NCI-H2029 treated with DMSO at 0.1 percent for 48 hours (cell line): ENCODE measurements around the gene NFAT5.

Experiments used
- DNase-seq: peaks from one replicate; lab custom pipeline; 2025; lab: John Stamatoyannopoulos, UW

The NFAT5 gene

DNA sequence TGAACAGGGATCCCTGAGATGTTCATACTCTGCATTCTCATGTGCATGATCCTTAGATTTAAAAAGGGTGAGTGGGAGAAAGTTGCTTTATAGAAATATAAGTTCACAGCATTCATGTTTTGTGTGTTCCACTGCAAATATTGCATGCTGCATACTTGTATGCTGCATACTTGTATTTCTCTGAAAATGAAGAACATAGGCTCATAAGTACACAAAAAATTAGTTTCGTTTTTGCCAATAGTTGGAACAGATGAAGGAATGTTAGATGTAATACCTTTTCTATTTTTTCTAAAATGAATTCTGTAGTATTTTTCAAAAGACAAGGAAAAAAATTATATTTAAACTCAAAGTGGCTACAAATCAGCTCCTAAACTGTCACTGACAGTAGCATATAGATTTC lies 79.0 kb downstream of the NFAT5 start:
- DNase-seq: no peak

DNA sequence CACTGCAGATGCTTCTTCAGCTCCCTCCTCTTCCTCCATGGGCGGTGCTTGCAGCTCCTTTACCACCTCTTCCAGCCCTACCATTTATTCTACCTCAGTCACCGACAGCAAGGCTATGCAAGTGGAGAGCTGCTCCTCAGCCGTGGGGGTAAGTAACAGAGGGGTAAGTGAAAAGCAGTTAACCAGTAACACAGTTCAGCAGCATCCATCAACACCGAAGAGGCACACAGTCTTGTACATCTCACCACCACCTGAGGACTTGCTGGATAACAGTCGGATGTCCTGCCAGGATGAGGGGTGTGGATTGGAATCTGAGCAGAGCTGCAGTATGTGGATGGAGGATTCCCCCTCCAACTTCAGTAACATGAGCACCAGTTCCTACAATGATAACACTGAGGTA lies 81.3 kb downstream of the NFAT5 start:
- no peak for DNase-seq

DNA sequence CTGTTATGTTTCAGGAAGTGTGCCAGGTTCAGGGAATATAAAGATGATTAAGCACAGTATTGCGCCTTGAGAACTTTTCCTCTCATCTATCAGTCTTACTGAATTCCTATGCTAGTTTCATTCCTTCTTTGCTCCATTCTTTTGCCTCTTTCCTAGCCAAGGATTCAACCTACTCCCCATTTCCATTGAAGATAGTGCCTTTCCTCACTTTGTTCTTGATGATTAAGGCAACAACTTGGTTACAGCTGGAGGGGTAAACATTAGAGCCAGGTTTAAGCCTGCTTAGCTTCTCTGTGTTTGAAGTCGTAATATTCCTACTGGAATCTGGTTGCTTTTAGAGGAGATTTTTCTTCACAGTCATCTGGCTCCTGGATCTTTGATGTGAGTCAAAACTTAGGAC lies 85.5 kb downstream of the NFAT5 start:
- no peak for DNase-seq

DNA sequence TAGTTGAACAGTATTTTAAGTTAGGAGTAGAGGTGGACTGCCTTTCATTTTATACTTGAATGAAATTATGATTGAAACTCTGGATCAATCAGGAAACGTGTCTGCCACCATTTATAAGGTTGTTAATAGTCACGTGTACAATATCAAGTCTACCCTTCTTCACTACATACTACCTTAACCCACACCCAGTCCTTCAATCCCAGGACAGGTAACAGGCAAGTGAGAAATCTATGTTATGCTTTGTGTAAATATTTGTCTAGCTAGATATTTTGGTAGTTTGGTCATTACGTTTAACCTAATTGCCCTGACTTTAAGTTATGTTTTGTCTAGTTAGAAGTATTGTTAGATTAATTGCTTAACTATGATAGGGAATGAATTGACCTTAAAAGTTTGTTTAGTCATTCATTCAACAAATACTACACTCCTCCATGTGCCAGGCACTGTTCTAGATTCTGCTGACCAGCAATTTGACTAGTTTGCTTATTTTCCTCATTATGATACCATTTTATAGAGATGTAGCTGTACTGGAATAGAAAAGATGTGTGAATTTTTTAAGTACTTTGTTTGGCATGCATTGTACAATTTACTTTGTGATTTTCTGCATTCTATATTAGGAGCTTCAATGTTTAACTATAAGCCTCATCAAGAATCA lies 88.6 kb downstream of the NFAT5 start:
- no peak for DNase-seq

DNA sequence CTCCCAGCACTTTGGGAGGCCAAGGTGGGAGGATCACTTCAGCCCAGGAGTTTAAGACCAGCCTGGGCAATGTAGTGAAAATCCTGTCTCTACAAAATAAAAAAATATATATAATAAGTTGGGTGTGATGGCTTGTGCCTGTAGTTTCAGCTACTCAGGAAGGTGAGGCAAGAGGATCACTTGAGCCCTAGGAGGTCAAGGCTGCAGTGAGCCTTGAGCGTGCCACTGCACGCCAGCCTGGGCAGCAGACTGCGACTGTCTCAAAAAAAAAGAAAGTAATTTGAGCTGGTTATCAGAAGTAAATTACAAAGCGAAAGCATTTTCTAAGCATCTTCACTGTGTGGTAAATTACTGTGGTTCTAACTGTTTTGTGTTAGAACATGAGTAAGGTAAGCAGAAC lies 94.4 kb downstream of the NFAT5 start:
- no peak for DNase-seq

DNA sequence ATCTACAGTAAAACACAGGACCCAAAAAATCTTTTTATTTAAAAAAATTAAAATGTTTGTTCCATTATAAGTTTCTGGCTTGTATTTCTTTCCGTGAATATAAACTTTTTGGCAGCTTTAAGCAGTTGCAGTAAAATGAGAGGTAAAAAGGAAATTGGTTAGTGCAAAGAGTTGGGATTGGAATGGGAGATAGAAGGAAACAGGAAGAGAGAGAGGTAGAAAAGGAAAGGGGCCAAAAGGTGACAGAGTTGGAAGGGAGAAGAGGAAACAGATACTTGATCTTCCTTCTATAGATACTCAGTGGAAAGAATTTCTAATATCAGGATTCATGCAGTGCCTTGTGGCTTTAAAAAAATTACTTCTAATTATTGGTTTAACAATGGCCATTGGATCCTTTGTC lies 97.1 kb downstream of the NFAT5 start:
- DNase-seq: no peak

DNA sequence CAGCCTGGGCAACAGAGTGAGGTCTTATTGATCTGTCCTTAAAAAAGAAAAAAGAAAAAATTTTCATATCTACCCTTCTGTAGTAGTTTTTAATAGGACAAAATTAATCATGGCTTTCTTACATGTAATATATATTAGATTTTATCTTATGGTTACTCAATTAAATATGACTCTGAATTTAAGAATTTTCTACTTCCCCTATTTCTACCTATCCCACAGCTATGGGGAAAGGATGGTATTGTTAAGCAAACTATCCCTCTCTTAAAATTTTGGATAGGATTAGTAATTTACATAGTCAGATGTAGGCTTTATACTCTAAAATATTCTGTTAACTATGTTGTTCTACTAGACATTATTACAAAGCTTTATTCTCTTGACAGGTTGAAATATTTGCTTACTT lies 98.1 kb downstream of the NFAT5 start:
- DNase-seq: no peak

DNA sequence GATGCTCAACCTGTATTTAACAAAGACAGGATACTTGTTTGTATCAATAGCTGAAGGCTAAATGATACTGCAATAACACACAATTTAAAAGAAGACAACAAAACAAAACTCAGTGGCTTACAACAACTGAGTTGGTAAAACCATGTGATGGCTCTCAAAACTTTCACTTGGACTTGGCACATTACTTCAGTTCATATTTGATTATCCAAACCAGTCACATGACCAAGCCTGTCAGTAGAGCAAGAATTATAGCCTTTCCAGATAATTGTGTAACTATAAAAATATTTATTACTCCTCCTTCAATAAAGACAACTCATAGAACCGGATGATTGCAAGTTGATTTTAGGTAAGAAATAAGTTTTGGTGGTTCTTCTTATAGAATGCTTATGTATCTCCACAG lies 103.8 kb downstream of the NFAT5 start:
- DNase-seq: no peak

DNA sequence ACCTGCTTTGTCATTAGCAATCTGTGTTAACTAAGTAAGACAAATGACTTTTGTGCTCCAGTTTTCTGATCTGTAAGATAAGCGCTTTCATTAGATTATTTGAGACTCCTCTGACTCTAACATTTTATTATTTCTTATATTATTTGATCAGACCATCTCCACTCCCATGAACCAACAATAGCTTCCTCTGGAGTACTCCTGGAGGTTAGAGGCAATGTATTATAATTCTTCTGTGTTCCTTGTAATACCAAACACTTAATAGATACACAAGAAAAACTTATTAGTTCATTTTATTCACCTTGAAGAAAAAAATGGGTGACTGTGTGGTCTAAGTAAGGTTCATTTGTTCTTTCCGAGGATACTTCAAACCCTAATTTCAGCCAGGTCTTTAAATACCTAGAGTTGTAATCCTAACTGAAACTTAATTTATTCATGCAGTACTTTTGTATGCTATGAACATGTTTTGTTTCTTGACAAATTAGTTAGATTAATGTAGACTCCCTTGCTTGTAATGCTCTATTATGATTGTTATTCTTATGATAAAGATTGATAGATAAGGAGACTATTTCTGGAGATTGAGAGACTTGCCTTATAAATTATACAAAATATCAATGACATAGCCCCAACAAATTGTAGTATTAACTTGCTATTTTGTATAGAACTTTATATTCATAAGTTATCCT lies 106.7 kb downstream of the NFAT5 start:
- no peak for DNase-seq

DNA sequence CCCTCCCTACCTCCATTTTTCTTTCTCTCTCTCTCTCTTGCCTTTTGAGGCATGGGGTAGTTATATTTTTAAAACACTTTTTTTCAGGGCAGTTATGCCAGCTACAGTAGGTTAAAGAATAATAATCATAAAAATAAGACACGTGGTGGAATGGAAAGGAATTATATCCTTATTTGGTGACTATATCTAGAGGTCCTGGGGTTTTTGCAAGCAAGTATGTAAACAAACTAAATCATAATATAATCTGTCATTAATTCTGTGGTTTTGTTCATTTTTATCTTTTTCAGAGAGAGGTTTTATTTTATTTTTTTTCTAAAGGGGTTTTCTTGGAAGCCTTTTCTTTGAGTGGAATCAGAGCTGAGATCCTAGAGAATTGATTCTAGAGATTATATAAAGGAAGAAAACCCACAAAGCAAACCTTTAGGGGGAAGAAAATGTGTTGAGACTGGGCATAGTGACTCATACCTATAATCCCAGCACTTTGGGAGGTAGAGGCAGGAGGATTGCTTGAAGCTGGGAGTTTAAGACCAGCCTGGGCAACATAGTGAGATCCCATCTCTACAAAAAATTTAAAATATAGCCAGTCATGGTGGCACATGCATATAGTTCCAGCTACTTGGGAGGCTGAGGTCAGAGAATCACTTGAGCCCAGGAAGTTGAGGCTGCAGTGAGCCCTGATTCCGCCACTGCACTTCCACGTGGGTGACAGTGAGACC lies 107.4 kb downstream of the NFAT5 start:
- DNase-seq: no peak

DNA sequence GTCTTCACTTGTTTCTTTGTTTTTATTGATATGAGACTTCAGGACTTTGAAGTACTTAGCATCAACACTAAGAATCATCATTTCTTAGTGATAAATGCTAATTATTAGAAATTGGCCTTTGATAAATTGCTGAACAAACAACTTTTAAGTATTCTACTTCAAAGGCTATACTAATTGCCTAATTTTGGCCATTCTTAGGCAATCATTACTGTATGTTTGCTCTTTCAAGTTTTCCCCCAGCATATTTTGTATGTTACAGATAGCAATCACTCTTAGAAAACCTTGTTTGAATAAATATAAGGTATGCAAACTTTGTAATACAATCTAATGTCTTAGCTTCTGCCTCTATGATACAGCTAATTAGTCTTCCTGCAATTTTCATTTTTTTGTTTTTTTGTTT lies 114.6 kb downstream of the NFAT5 start:
- no peak for DNase-seq

DNA sequence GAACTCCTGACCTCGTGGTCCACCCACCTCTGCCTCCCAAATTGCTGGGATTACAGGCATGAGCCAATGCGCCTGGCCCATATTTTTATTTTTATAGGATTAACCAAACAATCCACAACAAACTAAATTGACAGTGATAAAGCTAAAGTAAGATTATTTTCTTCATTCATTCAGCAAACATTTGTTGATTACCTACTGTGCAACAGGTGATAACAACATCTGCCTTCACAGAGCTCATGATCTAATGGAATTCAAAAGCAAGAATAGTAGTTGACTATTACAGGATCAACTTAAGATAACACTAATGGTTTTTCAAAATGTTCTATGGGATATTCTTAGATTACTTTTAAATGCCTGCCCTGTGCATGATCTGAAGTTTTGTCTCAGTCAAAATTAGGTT lies 122.8 kb downstream of the NFAT5 start:
- no peak for DNase-seq

DNA sequence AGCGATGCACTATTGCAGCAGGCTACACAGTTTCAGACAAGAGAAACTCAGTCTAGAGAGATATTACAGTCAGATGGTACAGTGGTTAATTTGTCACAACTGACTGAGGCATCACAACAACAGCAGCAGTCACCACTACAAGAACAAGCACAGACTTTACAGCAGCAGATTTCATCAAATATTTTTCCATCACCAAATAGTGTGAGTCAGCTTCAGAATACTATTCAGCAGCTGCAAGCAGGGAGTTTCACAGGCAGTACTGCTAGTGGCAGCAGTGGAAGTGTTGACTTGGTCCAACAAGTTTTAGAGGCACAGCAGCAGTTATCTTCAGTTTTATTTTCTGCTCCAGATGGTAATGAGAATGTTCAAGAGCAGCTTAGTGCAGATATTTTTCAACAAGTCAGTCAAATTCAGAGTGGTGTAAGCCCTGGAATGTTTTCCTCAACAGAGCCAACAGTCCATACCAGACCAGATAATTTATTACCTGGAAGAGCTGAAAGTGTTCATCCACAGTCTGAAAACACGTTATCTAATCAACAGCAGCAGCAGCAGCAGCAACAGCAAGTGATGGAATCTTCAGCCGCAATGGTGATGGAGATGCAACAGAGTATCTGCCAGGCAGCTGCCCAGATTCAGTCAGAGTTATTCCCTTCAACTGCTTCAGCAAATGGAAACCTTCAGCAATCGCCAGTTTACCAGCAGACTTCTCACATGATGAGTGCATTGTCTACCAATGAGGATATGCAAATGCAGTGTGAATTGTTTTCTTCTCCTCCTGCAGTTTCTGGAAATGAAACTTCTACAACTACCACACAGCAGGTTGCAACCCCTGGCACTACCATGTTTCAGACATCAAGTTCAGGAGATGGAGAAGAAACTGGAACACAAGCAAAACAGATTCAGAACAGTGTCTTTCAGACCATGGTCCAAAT lies 126.5 kb downstream of the NFAT5 start:
- DNase-seq: no peak

DNA sequence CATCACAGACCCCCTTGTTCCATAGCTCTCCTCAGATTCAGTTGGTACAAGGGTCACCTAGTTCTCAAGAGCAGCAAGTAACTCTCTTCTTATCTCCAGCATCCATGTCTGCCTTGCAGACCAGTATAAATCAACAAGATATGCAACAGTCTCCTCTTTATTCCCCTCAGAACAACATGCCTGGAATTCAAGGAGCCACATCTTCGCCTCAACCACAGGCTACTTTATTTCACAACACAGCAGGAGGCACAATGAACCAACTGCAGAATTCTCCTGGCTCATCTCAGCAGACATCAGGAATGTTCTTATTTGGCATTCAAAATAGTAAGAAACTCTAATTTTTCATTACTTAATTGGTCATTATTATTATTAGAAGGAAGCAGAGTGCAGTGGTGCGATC lies 128.2 kb downstream of the NFAT5 start:
- DNase-seq: no peak

DNA sequence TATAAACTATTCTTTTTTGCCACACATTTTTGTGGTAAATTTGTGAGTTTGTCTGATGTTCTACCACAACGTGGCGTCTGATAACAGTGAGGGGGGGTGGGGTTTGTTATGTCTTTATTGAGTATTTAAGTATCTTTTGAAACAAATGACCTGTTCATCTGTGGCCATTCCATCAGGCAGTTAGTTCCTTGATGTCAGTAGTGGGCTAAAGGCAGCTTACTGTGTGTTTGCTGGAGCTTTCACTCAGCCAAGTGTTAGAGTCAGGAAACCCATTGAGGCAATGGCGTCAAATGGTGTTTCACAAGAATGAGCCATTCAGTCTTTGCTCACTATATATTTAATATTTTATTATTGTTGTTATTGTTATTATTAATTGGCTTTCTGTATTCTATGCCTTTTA lies 132.6 kb downstream of the NFAT5 start:
- no peak for DNase-seq

DNA sequence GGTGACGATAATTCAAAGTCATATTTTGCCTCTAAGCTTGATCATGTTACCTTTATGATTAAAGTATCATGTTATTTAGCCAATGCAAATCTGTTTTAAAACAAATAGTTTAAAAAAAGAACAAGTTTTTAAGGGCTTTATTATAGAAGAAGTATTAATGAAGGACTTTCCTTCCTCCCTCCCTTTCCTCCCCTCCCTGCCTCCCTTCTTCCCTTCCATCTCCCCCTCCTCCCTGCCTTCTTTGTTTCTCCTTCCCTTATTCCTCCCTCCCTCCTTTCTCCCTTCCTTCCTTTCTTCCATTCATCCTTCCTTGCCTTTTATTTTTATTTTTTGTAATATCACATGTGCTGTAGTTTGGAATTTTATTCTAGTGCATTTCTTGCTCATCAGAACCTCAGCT lies 134.1 kb downstream of the NFAT5 start:
- no peak for DNase-seq

DNA sequence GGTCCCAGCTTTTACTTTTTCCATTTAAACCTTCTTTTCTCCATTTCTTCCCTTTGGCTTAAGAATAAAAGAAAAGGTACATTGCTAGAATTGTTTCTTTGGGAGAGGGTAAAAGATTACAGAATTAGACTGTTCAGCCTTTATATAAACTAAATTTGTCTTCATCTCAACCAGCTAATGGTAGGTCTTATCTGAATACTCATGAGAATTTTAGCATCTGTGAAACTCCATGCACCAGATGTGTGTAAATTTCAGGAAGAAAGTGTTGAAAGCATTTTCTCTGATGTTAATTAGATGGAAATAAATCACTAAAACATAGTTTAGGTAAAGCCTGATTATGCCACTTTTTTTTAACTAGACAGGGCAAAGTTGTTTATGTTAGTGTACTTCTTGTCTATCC lies 135.7 kb downstream of the NFAT5 start:
- no peak for DNase-seq

DNA sequence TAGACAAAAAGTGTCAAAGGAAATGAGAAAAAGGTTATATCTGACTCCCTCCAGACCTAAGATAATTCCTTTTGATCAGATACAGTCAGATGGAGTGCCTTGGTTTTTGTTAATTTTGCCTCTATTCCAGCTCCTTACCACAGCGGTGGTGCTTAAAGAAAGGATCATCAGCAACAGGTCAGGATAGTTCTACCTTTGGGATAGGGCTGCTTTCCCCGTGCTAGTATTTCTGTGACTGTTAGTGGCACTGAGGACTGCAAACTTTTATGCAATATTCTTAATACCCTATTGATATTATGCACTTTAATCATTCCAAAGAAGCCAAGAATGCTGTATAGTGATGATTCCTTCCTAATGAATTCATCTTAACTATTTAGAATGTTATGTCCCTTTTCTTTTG lies 136.1 kb downstream of the NFAT5 start:
- no peak for DNase-seq

DNA sequence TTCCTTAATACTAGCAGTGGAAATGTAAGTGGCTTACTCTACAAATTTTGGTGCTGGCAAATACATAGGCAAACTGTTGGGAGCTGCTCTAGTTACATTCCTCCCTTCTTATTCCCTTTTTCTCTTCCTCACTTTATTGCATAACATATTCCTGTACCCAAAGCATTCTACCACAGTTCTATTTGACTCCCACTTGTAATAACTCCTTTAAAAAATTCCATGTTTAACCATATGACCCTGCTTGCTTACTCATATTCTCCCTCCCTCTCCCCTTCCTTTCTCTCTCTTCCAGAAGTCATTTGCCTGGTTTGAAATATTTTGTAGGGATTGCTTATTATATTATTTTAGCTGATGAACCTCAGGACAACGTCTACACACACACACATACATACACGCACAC lies 137.9 kb downstream of the NFAT5 start:
- DNase-seq: no peak

DNA sequence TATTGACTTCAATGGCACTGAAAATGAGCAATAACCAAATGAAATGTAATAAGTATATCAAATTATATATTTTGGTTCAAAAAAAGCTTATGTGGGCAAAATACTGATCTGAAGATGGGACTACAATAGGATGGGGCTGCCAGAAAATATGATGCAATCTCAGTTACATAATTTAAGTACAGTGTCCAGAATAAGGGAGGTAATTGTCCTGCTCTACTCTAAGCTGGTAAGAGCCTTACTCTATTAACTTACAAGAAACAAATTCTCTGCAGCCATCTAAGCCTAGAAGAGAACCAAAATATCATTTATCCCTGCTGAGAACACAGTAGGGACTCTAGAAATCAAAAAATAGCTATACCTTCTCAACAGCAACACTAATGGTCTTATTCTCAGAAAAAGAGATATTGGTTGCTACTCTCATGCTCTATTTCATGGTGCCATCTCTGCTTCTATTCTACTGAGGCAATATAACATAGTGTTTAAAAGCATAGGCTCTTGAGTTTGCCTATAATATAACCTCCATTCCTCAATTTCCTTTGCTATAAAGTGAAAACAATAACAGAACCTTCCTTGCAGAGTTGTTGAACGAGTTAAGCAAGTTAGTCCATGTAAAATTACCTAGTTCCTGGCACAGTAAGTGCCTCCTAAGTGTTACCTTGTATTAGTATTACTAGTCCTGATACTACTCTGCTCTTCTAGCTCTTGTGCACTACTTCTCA lies 140.6 kb downstream of the NFAT5 start:
- DNase-seq: no peak

DNA sequence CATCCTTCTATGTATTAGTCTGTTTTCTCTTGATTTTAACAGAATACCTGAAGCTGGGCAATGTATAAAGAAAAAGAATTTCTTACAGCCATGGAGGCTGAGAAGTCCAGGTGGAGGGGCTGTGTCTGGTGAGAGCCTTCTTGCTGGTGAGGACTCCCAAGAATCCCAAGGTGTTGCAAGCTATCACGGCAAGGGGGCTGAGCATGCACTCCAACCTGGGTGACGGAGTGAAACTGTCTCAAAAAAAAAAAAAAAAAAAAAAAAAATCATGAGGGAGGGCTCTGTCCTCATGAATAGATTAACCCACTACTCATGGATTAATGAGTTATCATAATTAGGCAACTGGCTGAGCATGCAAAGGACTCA lies 141.2 kb downstream of the NFAT5 start:
- DNase-seq: no peak
